Measurements from ENCODE around the gene VHLL. TPM values are rescaled to one million over a fixed set of nuclear protein-coding genes. Genes with fewer than 3 reads are reported as not detected.
A peak's percentile ranks its signal among the peaks of the same experiment; 100 is the strongest.

Gene VHLL
- total and polyA plus RNA-seq, 2 of the 13 experiments (the other 11 are each of a cell fraction or from before 2014, with no cell fraction given) = 0.24 TPM; not detected in 1

GRCh38 chr1:156338180-156338976 lies 39.3 kb upstream of the VHLL start, which contains the start of the genes CCT3 and TSACC (continued):
- TF ChIP-seq ATF6 (CRISPR knock-in tag; conservative IDR thresholded peaks at IDR 0.05) (no peak), ZNF468 (CRISPR knock-in tag; IDR thresholded peaks at IDR 0.05) (no peak), GATAD2A (CRISPR knock-in tag; IDR thresholded peaks at IDR 0.05) (no peak; the same call in none of the 2 replicates), TFAP4 (IDR thresholded peaks at IDR 0.05; ENCODE audit: borderline replicate concordance, low read depth) (peak; percentile 11; the same call in 1 of the 2 replicates), ZNF574 (CRISPR knock-in tag; IDR thresholded peaks at IDR 0.05) (peak; percentile 95), RXRB (CRISPR knock-in tag; IDR thresholded peaks at IDR 0.05; ENCODE audit: borderline replicate concordance) (peak; percentile 45; the same call in 1 of the 2 replicates), ZNF747 (CRISPR knock-in tag; IDR thresholded peaks at IDR 0.05; ENCODE audit: borderline replicate concordance) (peak; percentile 79; the same call in 1 of the 2 replicates), KMT2B (CRISPR knock-in tag; IDR thresholded peaks at IDR 0.05) (peak; percentile 81), ZBTB8A (CRISPR knock-in tag; IDR thresholded peaks at IDR 0.05; ENCODE audit: borderline replicate concordance, low read depth) (no peak), MBD4 (IDR thresholded peaks at IDR 0.05; ENCODE audit: borderline replicate concordance, low read length) (no peak), SIN3B (IDR thresholded peaks at IDR 0.05; ENCODE audit: low read length) (no peak), SNAPC5 (CRISPR knock-in tag; IDR thresholded peaks at IDR 0.05; ENCODE audit: borderline replicate concordance) (no peak), TCF12 (IDR thresholded peaks at IDR 0.05) (no peak), TCF12 (CRISPR knock-in tag; IDR thresholded peaks at IDR 0.05) (no peak), ZNF274 (CRISPR knock-in tag; IDR thresholded peaks at IDR 0.05) (0 out of 2 replicates have a peak, but pooled peaks have one; percentile 21), EEA1 (CRISPR knock-in tag; IDR thresholded peaks at IDR 0.05; ENCODE audit: borderline replicate concordance) (no peak), ZNF546 (CRISPR knock-in tag; conservative IDR thresholded peaks at IDR 0.05) (0 out of 2 replicates have a peak, but pooled peaks have one; percentile 46), ZNF660 (CRISPR knock-in tag; IDR thresholded peaks at IDR 0.05; ENCODE audit: borderline replicate concordance, low read depth) (0 out of 2 replicates have a peak, but pooled peaks have one; percentile 8), JUN (CRISPR knock-in tag; IDR thresholded peaks at IDR 0.05) (no peak), MYC (CRISPR knock-in tag; IDR thresholded peaks at IDR 0.05; ENCODE audit: borderline replicate concordance) (peak; percentile 98), SSRP1 (CRISPR knock-in tag; IDR thresholded peaks at IDR 0.05) (no peak), ZMAT5 (CRISPR knock-in tag; IDR thresholded peaks at IDR 0.05; ENCODE audit: borderline replicate concordance, low read depth) (no peak)
